ENCODE measurements around the gene KIF12.

KIF12 gene

DNA sequence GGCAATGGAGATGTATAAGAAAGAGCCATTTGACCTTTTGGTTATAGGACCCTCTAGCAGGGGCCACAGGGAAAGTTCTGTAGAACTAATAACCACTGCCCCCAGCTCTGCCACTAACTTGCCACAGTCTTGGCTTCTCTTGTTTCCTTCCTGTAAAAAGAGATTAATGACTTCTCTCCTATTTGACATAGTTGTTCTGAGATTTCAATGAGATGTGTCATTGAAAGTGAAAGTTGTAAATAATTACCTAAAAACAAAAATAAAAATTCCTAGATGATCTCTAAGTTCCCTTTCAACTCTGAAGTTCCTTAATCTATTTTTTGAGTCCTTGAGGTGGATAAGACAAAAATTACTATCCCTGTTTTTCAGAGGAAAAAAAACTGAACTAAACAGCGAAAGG, 1.4 kb upstream of the KIF12 start:
- H3K9me3 ChIP-seq (ENCODE audit: control insufficient read depth, low read length) = no peaks in the 10 kb centered on the region
- H3K27ac ChIP-seq (ENCODE audit: insufficient read depth, low read depth, low read length, poor library complexity, severe bottlenecking) = no peak overlapping the region

DNA sequence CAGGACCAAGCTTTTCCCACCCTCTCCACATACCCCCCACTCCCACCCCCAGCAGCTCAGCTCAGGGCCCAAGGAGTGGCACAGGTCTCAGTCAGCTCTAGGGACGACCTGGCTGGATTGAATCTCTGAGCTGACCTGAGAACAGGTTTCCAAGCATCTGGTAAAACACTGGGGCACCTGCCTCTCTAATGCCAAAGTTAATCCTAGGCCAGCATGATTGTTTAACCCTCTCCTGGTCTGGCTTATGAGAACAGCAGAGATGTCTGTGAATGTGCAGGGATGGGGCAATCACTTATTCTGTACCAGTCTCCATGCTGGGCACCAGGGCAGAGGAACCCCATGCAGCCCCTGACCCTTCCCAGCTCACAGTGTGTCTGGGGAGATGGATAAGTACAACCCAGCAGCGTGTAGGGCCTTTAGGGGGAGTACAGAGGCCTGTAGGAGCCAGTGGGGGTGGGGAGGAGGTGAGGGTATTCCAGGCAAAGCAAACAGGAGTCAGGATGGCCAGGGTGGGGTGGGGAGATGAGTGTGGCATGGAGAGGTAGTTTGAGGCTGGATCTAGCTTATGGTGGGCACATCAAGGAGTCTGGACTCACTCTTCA, 678 bp upstream of the KIF12 start:
- Histone ChIP-seq H3K27ac (ENCODE audit: insufficient read depth, low read depth, low read length, poor library complexity, severe bottlenecking) (no peak overlapping the region), H3K36me3 (ENCODE audit: control insufficient read depth, insufficient read depth, low read length) (no peaks in the 10 kb centered on the region), H3K27me3 (ENCODE audit: control insufficient read depth, insufficient read depth, low read length, poor library complexity, severe bottlenecking) (peaks cover 39% of the 10 kb centered on the region), H3K4me3 (ENCODE audit: insufficient read depth, low read depth, low read length) (no peak overlapping the region), H3K4me1 (ENCODE audit: control insufficient read depth, insufficient read depth, low read length) (peaks cover 12% of the 10 kb centered on the region), H3K9me3 (ENCODE audit: control insufficient read depth, low read length) (no peaks in the 10 kb centered on the region)
- WGBS, 2 experiments = 49 to 59% methylated on average over 2 of the region's 2 CpGs

More for the DNA sequence above, 1.4 kb upstream of the KIF12 start:
- Histone ChIP-seq H3K4me1 (ENCODE audit: control insufficient read depth, insufficient read depth, low read length) (peaks cover 12% of the 10 kb centered on the region), H3K27me3 (ENCODE audit: control insufficient read depth, insufficient read depth, low read length, poor library complexity, severe bottlenecking) (peaks cover 39% of the 10 kb centered on the region), H3K36me3 (ENCODE audit: control insufficient read depth, insufficient read depth, low read length) (no peaks in the 10 kb centered on the region), H3K4me3 (ENCODE audit: insufficient read depth, low read depth, low read length) (no peak overlapping the region)
- WGBS, 2 experiments = 92 to 95% methylated on average over 1 of the region's 1 CpG

DNA sequence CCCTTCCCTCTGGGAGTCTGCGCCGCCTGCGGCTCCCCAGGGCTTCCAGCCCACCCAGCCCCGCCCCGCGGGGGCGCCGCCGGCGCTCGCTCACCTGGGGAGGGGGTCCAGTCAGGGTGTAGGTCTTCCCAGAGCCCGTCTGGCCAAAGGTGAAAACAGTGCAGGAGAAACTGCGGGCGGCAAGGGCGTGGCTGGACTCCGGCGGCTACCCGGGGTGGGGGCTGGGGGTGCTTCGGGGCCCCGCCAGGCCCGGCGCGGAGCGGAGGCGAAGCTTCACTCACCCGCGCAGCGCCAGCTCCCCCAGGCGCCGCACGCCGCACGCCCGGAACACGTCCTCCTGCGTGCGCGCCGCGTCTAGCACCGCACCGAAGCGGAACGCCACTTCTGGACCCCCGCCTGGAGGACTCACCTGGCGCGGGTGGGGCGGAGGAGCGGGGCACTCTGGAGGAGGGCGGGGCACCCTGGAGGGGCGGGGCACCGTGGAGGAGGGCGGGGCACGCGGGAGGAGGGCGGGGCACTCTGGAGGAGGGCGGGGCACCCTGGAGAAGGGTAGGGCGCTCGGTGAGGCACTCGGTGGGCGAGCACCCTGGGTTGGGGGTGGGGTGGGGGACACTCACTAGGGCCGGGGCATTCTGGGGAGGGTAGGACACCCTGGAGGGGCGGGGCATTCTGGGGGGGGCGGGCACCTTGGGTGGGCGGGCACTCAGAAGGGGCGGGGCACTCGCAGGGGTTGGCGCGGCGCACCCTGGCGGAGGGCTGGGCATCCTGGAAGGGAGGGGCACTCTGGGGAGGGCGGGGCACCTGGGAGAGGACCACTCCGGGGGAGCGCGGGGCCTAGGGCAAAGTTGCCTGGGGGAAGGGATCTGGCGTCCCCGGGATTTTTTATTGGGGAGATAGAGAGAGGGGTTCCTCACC, 814 bp downstream of the KIF12 start:
- peaks cover 39% of the 10 kb centered on the region for H3K27me3 ChIP-seq (ENCODE audit: control insufficient read depth, insufficient read depth, low read length, poor library complexity, severe bottlenecking)
- H3K4me3 ChIP-seq (ENCODE audit: insufficient read depth, low read depth, low read length) = peak overlapping the region; percentile 41
- H3K27ac ChIP-seq (ENCODE audit: insufficient read depth, low read depth, low read length, poor library complexity, severe bottlenecking) = no peak overlapping the region
- WGBS, 2 experiments = 1 to 2% methylated on average over 75 to 76 of the region's 77 CpGs
- H3K36me3 ChIP-seq (ENCODE audit: control insufficient read depth, insufficient read depth, low read length) = no peaks in the 10 kb centered on the region
- H3K4me1 ChIP-seq (ENCODE audit: control insufficient read depth, insufficient read depth, low read length) = peaks cover 12% of the 10 kb centered on the region
- no peaks in the 10 kb centered on the region for H3K9me3 ChIP-seq (ENCODE audit: control insufficient read depth, low read length)

DNA sequence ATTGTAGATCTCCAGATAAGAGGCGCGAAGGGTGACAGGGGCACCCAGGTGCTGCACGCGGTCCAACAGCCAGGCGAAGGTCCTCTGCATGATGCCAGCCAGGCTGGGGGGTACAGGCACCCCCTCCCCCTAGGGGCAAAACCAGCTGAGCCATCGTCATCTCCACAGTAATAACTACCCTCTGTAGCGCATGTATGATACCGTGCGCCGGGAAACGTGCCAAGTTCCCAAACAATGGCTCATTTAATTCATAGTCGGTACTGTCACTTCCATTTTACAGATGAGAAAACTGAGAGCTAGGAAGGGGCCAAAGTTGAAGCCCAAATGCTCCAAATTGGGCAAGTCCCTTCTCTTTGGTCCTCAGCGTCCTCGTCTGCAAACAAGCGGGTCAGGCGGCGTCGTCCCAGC, 1.5 kb downstream of the KIF12 start:
- Histone ChIP-seq H3K27me3 (ENCODE audit: control insufficient read depth, insufficient read depth, low read length, poor library complexity, severe bottlenecking) (peaks cover 39% of the 10 kb centered on the region), H3K9me3 (ENCODE audit: control insufficient read depth, low read length) (no peaks in the 10 kb centered on the region), H3K27ac (ENCODE audit: insufficient read depth, low read depth, low read length, poor library complexity, severe bottlenecking) (no peak overlapping the region), H3K4me1 (ENCODE audit: control insufficient read depth, insufficient read depth, low read length) (peaks cover 12% of the 10 kb centered on the region), H3K36me3 (ENCODE audit: control insufficient read depth, insufficient read depth, low read length) (no peaks in the 10 kb centered on the region), H3K4me3 (ENCODE audit: insufficient read depth, low read depth, low read length) (peak overlapping the region; percentile 41)
- WGBS, 2 experiments = 53 to 55% methylated on average over 18 of the region's 18 CpGs

DNA sequence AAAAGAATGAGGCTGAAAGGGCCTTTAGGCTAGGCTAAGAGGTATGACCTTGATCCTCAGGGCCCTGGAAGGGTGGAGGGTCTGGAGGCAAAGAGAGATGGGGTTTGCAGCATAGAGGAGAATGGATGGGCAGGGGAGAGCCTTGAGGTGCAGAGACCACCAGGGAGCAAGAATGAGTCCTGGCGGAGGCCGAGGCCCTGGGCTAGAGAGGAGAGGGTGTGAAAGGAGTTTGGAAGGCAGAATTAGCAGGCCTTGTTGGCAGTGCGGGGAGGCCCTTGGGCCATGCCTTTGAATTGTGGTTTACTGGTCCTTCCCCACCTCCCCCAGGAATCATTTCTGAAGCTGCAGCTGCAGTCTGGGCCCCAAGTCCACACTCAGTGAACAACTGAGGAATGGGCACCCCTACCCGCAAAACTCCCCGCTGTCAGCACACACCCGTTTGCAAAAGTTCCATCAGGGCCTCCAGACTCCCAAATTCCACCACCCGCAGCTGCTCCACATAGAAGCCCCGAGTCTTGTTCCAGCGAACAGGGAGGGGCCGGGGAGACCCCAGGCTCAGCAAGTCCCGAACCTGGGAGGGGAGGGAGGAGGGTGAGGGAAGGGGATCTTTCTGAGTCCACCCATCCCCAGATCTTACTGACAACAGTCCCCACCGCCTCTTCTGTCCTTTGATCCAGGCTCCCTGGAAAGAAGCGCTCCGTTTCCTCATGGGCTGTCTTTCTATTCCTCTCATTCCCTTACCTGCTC, 2.1 kb downstream of the KIF12 start:
- 74 to 81% methylated on average over 13 to 14 of the region's 14 CpGs for WGBS, 2 experiments
- H3K4me1 ChIP-seq (ENCODE audit: control insufficient read depth, insufficient read depth, low read length) = peaks cover 12% of the 10 kb centered on the region
- H3K36me3 ChIP-seq (ENCODE audit: control insufficient read depth, insufficient read depth, low read length) = no peaks in the 10 kb centered on the region
- peaks cover 39% of the 10 kb centered on the region for H3K27me3 ChIP-seq (ENCODE audit: control insufficient read depth, insufficient read depth, low read length, poor library complexity, severe bottlenecking)
- no peak overlapping the region for H3K4me3 ChIP-seq (ENCODE audit: insufficient read depth, low read depth, low read length)
- no peaks in the 10 kb centered on the region for H3K9me3 ChIP-seq (ENCODE audit: control insufficient read depth, low read length)
- H3K27ac ChIP-seq (ENCODE audit: insufficient read depth, low read depth, low read length, poor library complexity, severe bottlenecking) = no peak overlapping the region

DNA sequence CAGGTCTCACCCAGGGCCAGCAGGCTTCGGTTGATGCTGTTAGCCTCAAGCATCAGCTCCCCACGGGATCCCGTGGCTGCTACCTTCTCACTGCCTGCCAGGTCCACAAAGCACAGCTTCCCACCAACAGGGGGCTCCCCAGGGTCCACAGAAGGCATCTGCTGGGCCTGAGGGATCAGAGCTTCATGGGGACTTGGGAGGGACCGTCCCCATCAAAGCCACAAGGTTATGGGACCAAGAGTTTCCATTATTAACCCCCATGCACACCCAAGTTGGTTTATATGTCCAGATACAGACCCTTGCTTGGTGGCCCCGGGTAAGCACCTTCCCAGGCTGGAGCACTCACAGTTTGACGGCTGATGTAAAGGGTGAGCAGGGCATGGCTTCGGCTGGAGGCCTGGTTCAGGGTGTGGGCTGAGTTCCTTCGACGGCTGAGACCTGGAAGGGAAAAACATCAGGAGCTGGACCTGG, 3.0 kb downstream of the KIF12 start:
- WGBS, 2 experiments = 79 to 80% methylated on average over 9 of the region's 9 CpGs
- Histone ChIP-seq H3K27ac (ENCODE audit: insufficient read depth, low read depth, low read length, poor library complexity, severe bottlenecking) (no peak overlapping the region), H3K4me1 (ENCODE audit: control insufficient read depth, insufficient read depth, low read length) (peaks cover 12% of the 10 kb centered on the region), H3K27me3 (ENCODE audit: control insufficient read depth, insufficient read depth, low read length, poor library complexity, severe bottlenecking) (peaks cover 39% of the 10 kb centered on the region), H3K9me3 (ENCODE audit: control insufficient read depth, low read length) (no peaks in the 10 kb centered on the region), H3K4me3 (ENCODE audit: insufficient read depth, low read depth, low read length) (no peak overlapping the region), H3K36me3 (ENCODE audit: control insufficient read depth, insufficient read depth, low read length) (no peaks in the 10 kb centered on the region)

DNA sequence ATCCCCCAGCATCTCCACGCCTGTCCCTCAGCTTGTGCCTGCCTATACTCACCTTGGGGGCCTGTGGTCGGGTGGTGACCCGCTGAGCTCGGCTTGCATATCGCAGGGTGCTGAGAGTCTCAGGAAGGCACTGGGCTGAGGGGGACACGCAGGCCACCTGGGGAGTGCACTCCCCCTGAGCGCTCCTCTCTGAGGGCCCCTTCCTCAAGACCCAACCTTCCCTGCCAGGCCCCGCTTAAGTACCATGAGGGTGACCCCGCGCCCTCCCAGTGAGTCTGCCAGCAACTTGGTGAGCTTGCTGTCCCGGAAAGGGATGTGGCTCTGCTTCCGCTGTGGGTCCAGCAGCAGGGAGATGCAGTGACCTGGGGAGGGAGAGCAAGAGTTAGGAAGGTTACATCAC, 4.1 kb downstream of the KIF12 start:
- Histone ChIP-seq H3K27me3 (ENCODE audit: control insufficient read depth, insufficient read depth, low read length, poor library complexity, severe bottlenecking) (peaks cover 34% of the 10 kb centered on the region), H3K4me3 (ENCODE audit: insufficient read depth, low read depth, low read length) (no peak overlapping the region), H3K27ac (ENCODE audit: insufficient read depth, low read depth, low read length, poor library complexity, severe bottlenecking) (no peak overlapping the region), H3K9me3 (ENCODE audit: control insufficient read depth, low read length) (no peaks in the 10 kb centered on the region), H3K4me1 (ENCODE audit: control insufficient read depth, insufficient read depth, low read length) (peaks cover 12% of the 10 kb centered on the region), H3K36me3 (ENCODE audit: control insufficient read depth, insufficient read depth, low read length) (no peaks in the 10 kb centered on the region)
- 95 to 96% methylated on average over 12 of the region's 12 CpGs for whole genome bisulfite sequencing, 2 experiments

DNA sequence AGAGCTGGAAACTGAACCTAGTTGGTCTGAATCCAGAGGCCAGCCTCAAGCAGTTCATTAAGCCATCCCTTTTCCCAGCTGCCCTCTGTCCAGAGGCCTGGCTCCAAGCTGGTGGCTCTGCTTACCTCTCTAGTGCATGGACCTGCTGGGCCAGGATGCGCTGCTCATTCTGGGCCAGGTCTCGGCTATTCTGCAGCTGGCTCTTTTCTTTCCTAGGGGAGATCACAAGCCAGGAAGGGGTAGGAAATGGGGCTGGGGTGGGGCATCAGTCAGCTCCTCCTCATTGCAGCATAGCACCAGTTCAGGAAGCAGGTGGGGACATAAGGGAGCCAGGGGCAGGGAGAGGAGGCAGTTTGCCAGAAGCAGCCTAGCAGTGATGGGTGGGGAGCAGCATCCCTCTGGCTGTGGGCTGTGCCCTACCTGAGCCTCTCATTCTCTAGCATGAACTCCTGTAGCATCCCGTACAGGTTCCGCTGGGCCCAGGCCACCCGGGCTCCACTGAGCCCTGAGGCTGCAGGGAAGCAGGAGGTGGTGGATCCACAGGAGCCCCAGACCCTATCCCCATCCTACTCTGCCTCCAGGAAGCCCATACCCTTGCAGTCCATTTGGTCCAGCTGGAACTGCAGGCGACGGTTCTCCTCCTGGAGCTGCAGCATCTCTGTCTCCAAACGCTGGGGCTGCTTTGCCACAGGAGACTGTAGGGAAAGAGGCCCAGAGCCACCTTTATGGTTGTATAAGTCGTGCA, 5.2 kb downstream of the KIF12 start:
- Histone ChIP-seq H3K27ac (ENCODE audit: insufficient read depth, low read depth, low read length, poor library complexity, severe bottlenecking) (no peak overlapping the region), H3K4me3 (ENCODE audit: insufficient read depth, low read depth, low read length) (no peak overlapping the region), H3K4me1 (ENCODE audit: control insufficient read depth, insufficient read depth, low read length) (peaks cover 3% of the 10 kb centered on the region), H3K36me3 (ENCODE audit: control insufficient read depth, insufficient read depth, low read length) (no peaks in the 10 kb centered on the region), H3K27me3 (ENCODE audit: control insufficient read depth, insufficient read depth, low read length, poor library complexity, severe bottlenecking) (peaks cover 24% of the 10 kb centered on the region), H3K9me3 (ENCODE audit: control insufficient read depth, low read length) (no peaks in the 10 kb centered on the region)
- WGBS, 2 experiments = 90 to 95% methylated on average over 9 of the region's 9 CpGs

DNA sequence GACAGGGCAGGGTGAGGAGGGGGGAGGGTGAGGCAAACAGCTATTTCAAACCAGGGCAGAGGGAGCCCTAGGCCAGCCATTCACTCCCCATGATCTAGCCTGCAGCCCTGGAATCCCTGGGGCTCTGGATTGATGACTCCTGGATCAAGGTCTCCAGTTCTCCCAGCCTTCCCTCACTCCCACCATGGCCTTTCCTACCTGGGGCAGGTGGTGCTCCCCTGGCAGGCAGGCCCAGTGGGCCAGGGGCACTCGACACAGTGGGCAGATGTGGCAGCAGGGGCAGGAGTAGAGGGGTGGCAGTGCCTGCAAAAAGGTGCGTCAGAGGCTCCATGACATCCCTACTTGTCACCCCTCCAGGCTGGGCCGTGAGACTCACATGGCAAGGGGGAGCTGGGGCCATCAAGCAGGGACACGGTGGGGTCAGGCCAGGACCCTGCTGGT, 6.0 kb downstream of the KIF12 start:
- no peaks in the 10 kb centered on the region for H3K4me1 ChIP-seq (ENCODE audit: control insufficient read depth, insufficient read depth, low read length)
- no peaks in the 10 kb centered on the region for H3K9me3 ChIP-seq (ENCODE audit: control insufficient read depth, low read length)
- H3K36me3 ChIP-seq (ENCODE audit: control insufficient read depth, insufficient read depth, low read length) = no peaks in the 10 kb centered on the region
- WGBS, 2 experiments = 89 to 93% methylated on average over 4 of the region's 4 CpGs
- H3K27ac ChIP-seq (ENCODE audit: insufficient read depth, low read depth, low read length, poor library complexity, severe bottlenecking) = no peak overlapping the region
- H3K4me3 ChIP-seq (ENCODE audit: insufficient read depth, low read depth, low read length) = no peak overlapping the region
- H3K27me3 ChIP-seq (ENCODE audit: control insufficient read depth, insufficient read depth, low read length, poor library complexity, severe bottlenecking) = peaks cover 15% of the 10 kb centered on the region
